ENCODE measurements around the gene TTLL13. TPM values are rescaled to one million over a fixed set of nuclear protein-coding genes. Genes with fewer than 3 reads are reported as not detected.

The TTLL13 gene
- total and polyA plus RNA-seq, 9 donors, result 0.04 to 0.33 (median 0.13) TPM; not detected in 4

DNA sequence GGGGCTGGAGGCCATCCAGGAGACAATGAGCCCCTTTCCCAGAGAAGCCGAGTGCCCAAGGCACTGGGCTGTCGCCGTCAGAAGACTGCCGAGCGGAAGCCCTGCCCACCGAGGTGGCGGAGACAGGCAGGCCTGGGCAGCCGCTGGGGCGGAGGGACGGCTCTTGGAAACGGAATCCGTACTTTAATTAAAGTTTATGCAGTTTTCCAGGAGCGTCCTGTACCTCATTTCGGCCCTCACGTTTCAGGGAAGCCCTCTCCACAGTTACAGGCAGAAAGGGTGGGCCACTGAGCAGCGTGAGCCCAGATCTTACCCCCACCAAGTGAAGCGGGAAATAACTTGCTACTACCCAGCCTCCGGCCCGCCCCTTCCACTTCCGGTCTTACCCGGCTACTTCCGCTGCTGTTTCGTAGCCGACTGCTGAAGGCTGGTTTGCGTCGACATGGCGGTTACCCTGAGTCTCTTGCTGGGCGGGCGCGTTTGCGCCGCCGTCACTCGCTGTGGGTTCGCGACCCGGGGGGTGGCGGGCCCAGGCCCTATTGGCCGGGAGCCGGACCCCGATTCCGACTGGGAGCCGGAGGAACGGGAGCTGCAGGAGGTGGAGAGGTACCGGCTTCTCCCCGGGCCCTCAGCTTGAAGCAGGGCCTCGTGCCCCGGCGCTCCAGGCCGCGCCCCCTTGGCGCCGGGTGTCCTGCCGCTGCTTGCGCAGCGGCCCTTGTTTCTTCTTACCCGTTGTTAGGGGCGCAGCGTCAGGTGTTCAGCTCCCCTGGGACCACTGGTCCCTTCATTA, 16.1 kb downstream of the TTLL13 start, which contains the start of gene NGRN:
TSS of gene NGRN (plus strand) at position 402 of the 790 bp plus-strand sequence. CDS start at position 443, 41 bp downstream.
- DNase-seq, result peak; percentile 87 to 93 (median 91)
- Histone ChIP-seq H3K27ac (peak within 1 kb of the TSS; percentile 76 to 89), H3K36me3 (no peaks in the 10 kb centered on the region), H3K4me1 (ENCODE audit: insufficient read depth) (peaks cover 12% of the 10 kb centered on the region), H3K4me3 (peak within 1 kb of the TSS; percentile 61), H3K9me3 (no peaks in the 10 kb centered on the region), H3K27me3 (no peaks in the 10 kb centered on the region)
- intact Hi-C loops (cut with DNase I), result no loop called here
- 0% methylated on average over 58 to 59 of the region's 59 CpGs for WGBS, 3 donors
- TF ChIP-seq, protein P1, sequence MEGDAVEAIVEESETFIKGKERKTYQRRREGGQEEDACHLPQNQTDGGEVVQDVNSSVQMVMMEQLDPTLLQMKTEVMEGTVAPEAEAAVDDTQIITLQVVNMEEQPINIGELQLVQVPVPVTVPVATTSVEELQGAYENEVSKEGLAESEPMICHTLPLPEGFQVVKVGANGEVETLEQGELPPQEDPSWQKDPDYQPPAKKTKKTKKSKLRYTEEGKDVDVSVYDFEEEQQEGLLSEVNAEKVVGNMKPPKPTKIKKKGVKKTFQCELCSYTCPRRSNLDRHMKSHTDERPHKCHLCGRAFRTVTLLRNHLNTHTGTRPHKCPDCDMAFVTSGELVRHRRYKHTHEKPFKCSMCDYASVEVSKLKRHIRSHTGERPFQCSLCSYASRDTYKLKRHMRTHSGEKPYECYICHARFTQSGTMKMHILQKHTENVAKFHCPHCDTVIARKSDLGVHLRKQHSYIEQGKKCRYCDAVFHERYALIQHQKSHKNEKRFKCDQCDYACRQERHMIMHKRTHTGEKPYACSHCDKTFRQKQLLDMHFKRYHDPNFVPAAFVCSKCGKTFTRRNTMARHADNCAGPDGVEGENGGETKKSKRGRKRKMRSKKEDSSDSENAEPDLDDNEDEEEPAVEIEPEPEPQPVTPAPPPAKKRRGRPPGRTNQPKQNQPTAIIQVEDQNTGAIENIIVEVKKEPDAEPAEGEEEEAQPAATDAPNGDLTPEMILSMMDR (IDR thresholded peaks at IDR 0.05), result no peak
- peak; percentile 86 for TF ChIP-seq POLR2A (IDR thresholded peaks at IDR 0.05)
- TF ChIP-seq EP300 (IDR thresholded peaks at IDR 0.05), result no peak

DNA sequence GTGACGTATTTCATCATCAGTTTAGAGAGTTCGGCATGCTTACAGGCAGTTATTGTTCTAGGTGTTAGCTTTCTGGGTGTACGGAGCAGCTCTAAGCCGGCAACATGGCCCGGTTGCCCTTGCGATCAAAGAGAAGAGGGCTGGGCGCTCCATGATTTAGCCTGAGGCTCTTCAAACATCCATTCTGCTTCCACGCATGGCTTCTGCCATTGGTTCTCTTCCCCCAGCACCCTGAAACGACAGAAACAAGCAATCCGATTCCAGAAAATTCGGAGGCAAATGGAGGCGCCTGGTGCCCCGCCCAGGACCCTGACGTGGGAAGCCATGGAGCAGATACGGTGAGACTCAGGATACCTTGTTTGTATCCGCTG, 16.7 kb downstream of the TTLL13 start:
- 0% methylated on average over 16 of the region's 16 CpGs for WGBS, 3 donors
- Histone ChIP-seq H3K36me3 (no peaks in the 10 kb centered on the region), H3K4me3 (peak overlapping the region; percentile 61), H3K27ac (peak overlapping the region; percentile 76 to 89), H3K4me1 (ENCODE audit: insufficient read depth) (peaks cover 12% of the 10 kb centered on the region), H3K9me3 (no peaks in the 10 kb centered on the region), H3K27me3 (no peaks in the 10 kb centered on the region)
- no peak for TF ChIP-seq EP300 (IDR thresholded peaks at IDR 0.05)
- TF ChIP-seq, protein P1 (IDR thresholded peaks at IDR 0.05), result no peak
- TF ChIP-seq POLR2A (IDR thresholded peaks at IDR 0.05), result no peak
- DNase-seq, result peak in 2 of 5 donors; percentile 28 to 54
- intact Hi-C loops (cut with DNase I), result no loop called here

DNA sequence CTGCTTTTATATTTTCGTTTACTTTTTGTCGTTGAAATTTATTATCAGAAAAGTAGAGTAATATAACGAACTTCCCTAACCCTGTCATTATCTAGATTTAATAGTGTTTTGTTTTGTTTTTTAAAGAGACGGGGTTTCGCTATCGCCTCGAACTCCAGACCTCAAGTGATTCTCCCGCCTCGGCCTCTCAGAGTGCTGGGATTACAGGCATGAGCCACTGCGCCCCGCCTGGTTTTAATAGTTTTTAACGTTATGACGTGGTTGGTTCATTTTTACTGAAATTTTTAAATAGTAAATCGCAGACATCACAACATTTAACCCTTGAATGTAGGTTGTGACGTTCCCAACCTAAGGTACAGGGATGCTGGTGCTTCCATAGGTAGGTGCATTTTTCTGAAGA, 17.1 kb downstream of the TTLL13 start:
- Histone ChIP-seq H3K27me3 (no peaks in the 10 kb centered on the region), H3K9me3 (no peaks in the 10 kb centered on the region), H3K27ac (peak overlapping the region in 1 of 2 donors; percentile 89), H3K4me1 (ENCODE audit: insufficient read depth) (peaks cover 12% of the 10 kb centered on the region), H3K36me3 (no peaks in the 10 kb centered on the region), H3K4me3 (peak overlapping the region; percentile 61)
- peak in 1 of 5 donors; percentile 43 for DNase-seq
- TF ChIP-seq, protein P1 (IDR thresholded peaks at IDR 0.05), result no peak
- no peak for TF ChIP-seq POLR2A (IDR thresholded peaks at IDR 0.05)
- no peak for TF ChIP-seq EP300 (IDR thresholded peaks at IDR 0.05)
- intact Hi-C loops (cut with DNase I), result no loop called here
- WGBS, 3 donors, result 2 to 4% (median 3%) methylated on average over 15 of the region's 15 CpGs

DNA sequence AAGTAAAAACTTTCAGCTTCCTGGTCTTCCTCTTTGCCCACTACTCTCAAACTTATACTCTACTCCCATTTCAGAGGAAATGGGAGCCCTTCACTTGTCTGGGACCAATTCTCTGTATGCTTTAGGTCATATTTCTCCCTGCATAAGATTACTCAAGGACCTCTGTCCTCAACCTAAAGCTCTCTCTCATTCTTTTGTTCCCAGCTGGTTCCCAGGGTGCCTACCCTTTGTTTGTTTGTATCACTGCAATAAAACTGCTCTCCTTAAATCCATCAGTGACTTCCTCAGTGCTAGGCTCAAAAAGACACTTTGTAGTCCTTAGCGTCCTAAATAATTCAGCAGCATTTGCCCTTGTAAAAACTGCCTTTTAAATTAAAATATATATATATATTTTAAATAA, 19.1 kb downstream of the TTLL13 start:
- no peak overlapping the region for H3K4me3 ChIP-seq
- no peak overlapping the region for H3K27ac ChIP-seq

More for the DNA sequence above, 19.1 kb downstream of the TTLL13 start:
- H3K27me3 ChIP-seq, result no peaks in the 10 kb centered on the region
- no peak for TF ChIP-seq EP300 (IDR thresholded peaks at IDR 0.05)
- no peak for TF ChIP-seq POLR2A (IDR thresholded peaks at IDR 0.05)
- no peaks in the 10 kb centered on the region for H3K36me3 ChIP-seq
- H3K9me3 ChIP-seq, result no peaks in the 10 kb centered on the region
- DNase-seq, result no peak
- intact Hi-C loops (cut with DNase I), result no loop called here
- WGBS, 3 donors, result 50 to 54% (median 52%) methylated on average over 1 of the region's 1 CpG
- H3K4me1 ChIP-seq (ENCODE audit: insufficient read depth), result peaks cover 12% of the 10 kb centered on the region
